Cerebellar nuclear complex (tissue), 1 donor: ENCODE results near the gene PUM1.

Source experiments
- DNase-seq, 2 experiments: peaks; one replicate each; lab custom pipeline; 2025; lab: John Stamatoyannopoulos, UW

The PUM1 gene

DNA sequence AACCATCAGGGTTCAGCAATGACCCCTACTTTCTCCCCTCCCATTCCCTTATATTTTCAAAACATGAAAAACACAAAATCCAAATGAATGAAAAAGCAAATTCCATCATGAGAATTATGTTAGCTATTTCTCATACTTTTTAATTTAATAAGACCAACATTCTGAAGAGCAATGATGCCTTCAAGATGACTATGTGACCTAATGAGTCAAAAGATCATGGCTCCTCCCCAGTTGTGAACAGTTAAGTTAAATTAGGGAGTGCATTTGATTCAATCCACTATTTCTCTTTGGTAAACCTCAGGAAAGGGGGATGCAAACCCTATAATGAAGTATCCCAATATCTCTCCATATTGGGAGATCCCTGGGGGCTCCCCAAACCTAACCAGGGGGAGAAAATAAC, 36.5 kb downstream of the PUM1 start:
- DNase-seq = no peak

DNA sequence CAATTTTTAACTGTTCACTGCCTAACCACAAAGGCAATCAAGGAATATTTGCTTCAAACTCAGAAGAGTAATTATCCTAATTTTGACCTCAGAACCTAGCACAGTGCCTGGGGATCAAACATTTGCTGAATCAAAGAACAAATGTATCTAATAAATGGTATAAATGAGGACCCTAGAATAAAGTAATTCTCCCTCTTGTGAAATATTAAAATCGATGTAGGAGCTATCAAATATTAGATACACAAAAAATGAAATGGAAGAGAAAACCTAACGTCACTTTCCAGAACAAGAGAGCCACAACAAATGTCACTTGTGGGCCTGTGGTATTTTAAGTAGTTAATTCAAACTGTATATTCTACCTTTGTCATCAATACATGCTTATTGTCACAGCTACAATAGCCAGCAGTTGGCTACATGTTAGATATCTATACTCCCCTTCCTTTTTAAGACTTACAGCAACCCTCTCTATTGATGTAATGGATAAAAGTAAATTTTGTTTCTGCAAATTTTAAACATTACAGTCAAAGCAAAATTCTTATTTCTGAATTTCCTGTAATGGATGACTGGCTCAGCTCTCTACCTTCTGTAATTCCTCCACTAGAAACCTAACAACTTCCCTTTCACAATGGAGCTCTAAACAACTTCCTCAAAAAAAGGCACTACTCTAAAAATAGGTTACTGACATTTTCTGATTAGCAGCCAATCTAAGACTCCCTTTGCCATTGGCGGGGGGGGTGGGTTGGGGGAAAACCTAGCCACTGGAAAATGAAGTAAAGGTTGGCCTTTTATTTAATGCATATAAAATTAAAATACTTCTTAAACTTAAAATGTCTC, 37.6 kb downstream of the PUM1 start:
- no peak for DNase-seq

DNA sequence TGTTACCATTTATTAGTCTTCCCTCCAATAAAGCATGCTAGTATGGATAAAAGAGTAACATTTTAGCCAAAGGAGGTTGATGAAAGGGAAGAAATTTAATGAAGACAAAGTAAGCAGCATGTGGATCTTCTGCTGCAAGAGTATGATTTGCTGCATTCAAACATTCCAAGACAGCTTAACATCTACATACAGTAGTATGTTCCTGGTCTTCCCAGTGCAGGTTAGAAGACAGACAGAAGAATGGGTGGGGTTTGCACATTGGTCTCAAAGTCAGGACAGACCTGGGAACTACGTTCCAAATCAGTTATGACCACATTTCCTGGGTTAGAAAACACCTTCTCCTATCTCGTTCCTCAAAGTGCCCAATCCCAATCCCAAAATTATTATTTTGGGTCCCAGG, 43.3 kb downstream of the PUM1 start:
- DNase-seq = no peak

DNA sequence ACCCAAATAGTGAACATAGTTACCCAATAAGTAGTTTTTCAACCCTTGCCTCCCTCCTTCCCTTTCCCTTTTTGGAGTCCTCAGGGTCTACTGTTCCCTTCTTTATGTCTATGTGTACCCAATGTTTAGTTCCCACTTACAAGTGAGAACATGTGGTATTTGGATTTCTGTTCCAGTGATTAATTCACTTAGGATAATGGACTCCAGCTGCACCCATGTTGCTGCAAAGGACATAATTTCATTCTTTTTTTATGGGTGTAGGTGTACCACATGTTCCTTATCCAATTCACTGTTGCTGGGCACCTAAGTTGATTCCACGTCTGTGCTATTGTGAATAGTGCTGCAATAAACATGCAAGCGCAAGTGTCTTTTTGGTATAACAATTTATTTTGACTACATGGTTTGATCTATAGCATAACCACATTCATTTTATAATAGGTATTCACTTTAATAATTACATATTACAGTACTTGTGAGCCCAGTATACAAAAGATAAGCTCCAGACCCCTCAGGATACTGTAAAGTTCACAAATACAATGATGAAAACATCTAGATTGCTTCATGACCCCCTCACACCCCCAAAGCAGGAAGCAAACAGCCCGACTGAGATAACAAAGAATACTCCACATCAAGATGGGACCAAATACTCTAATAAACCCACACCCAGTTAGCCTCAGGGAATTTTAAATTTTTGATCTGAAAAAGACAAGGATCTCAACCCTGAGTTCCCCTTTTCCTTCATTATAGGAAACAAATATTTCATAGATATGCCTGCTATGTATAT, 45.3 kb downstream of the PUM1 start:
- DNase-seq = no peak

DNA sequence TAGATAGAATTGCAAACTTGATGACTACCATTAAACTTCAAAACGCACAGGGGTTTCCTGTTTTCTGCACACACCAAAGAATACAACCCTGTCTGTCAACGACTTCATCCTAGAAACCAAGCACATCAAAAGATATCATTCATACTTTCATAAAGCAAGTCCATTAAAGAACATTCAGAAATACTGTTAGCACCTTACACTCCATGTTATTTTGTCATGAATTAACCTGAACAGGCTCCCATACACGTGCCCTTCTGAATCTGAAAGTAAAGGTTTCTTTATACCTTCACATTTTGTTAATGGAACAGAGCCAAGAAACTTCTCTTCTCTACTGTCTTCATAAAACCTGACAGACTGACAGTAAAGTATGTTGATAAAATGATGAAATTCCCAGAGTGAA, 46.1 kb downstream of the PUM1 start:
- no peak for DNase-seq

DNA sequence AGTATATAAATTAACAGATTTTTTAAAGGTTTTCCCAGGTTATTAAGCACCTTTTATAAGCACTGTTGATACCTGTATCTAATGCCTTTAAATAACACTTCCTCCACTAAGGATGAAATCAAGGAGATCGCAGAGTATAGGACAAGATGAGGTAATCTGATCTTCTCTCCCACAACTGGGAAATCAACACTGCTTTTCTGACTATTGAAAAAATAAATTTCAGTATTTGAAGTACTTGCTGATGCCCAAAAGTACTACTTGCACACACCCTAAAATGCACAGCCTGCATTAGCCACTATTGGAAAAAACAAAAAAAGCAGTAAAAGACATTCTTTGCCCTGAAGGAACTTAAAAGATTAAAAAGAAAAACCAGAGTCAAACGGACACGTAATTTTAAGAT, 48.6 kb downstream of the PUM1 start:
- DNase-seq = no peak

DNA sequence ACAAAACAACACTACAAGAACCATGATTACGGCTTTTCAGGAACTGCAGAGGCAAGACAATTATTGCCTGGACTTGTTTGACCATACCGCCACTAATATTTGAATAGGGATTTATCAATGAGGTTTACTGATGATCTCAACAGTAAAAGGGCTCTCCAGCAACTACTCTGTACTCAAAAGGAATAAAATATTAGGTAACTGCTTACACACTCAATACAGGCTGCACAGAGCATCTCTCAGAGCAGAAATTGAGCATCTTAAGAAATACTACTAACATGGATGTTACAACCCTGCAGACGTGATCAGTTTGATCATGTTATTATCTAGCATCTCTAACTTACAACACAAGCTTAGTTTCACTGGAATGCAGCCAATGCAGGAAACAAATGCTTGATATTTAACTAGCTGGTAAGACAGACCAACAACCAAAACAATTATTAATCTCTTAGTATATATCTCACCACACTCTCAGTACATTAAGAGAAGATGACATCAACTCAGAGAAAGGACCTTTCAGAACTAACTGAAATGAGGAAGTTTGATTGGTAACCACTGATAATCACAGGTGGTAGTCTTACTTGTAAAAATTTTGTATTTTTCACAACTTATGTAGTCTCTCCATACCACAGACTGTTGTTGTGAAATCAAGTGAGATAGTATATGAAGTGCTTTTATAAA, 52.2 kb downstream of the PUM1 start:
- no peak for DNase-seq

DNA sequence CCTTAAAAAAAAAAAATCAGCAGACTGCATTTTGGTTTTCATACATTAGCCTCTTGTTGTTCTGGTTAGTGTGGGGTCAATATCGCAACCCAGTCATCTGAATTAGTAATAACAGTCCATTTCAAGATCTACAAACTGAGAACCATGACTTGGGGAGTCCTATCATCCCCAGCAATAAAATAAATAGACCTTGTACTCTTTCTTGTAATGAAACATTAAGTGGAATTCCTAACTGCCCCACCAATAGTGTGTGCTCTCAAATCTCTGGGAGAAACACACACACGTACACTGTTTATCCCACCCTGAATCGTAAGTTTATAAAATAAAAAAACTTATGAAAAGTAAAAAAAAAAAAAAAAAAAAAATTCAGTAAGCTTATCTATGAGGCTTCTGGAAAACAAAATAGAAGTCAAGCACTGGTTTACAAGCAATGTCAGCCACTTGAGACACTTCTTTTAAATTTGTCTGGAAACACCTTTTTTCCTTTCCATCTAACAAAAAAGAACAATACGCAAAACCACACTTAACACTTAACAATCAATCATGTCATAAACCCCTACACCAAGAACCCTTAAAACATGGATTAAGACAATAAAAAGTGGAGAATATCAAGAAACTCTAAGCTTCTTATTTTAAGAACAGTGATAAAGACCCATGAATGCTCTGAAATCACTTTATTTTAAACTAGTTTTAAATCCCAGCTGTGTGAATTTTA, 53.1 kb downstream of the PUM1 start:
- no peak for DNase-seq

DNA sequence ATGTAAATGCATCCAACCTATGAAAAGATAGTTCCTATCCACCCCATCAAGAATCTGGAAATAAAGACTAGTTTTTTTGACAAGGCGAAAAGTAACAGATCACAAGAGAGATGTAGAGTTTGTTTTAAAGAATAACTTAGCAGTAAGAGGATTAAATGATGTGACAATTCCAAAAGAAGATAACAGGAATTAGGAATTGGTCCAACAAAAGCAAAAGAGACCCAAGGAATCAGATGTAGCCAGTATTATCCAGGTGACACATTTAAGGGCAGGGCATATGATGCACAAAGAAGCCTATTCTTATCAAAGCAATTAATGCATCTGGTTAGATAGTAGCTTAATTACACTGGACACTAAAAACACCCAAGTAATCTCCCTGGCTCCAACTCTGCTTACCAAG, 53.8 kb downstream of the PUM1 start:
- DNase-seq = no peak

DNA sequence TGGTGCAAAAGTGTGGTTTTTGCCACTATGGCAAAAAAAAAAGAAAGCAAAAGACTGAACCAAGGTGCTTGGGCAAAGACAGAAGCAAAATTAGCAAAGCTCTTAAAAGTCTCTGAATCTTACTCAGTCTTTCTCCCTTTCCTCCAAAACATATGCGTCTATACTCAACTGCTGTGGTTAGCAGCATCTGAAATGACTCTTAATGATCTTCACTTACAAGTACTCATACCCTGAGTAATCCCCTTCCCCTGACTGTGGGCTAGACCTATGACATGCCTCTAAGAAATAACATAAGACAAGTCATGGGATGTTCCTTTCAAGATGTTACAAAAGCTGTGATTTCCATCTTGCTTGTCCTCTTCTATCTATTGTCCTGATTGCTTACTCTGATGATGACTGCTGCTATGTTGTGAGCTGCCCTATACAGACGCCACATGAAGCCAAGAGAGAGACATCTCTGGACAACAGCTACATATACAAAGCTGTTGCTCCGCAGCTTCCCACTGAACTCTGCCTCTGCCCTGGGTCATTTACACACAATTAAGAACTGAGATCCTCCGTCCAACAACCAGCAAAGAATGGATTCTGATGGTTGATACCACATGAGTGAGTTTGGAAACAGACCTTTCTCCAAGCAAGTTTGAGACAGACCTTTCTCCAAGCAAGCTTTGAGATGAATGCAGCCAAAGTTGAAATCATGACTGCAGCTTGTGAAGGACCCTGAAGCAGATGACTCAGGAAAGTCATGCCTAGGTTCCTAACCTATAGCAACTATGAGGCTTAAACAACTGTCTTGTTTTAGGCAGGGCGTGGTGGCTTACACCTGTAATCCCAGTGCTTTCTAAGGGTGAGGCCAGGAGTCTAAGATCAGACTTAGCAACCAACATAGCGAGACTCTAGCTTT, 55.2 kb downstream of the PUM1 start:
- DNase-seq = no peak

DNA sequence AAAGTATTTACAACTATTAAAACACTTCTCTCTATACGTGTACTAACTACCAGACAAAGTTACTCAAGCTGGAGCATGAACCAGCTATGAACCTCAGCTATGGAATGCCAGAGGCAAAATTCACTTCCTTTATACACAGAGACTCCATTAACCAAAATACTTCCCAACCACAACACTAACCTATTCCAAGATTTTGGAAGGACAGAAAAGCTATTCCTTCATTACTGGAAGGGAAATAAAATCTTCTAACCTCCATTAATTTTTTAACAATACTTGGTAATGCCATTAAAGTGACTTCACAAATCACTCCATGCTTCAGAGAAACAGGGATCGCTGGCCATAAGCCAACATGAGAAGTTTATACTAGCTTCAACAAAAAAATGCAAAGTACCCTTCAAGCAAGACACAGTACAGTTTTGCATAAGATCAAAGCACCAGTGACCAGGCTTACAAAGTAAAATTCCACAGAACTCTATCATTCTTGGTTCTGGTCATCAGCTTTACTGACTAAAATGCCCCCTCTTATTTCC, 58.0 kb downstream of the PUM1 start:
- no peak for DNase-seq

DNA sequence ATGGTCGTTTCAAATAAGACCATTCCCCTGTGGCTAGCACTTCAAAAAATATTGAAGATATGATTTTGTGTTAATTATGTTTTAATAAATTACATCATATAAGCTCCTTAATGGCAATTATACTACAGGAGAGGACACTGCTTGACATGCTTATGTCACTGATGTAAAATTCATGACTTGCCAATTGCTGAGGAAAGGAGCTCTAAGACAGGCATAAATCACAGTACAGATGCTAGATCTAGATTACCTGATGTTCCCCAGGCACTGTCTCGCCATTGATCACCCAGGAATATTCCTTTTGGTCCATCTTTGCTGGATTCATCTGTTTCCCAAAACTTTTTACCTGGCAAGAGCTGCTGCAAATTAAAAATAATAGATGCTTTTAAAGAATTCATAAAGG, 58.8 kb downstream of the PUM1 start:
- no peak for DNase-seq

DNA sequence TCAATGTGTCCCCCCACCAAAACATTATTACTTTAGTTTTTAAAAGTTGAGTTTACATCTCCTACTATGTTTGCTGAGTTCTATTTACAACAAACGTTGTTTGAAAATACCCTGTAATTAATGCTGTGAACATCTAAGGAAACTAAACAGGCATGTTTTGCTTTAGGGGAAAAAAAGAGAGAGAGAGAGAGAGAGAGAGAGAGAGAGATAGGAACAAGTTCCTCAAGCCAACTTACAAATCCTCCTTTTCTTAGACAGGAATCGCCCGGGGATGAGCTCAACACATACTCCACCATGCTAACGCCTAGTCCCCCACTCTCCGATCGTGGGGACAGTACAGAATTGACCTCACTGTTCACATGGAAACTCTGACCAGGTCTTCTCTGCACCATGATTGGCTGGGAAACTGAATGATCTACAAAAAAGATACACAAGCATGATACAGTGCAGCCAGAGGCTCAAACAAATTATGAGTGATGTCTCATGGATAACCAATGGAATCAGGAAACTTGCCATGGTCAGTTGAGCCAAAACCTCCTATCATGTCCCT, 59.8 kb downstream of the PUM1 start:
- DNase-seq = no peak

DNA sequence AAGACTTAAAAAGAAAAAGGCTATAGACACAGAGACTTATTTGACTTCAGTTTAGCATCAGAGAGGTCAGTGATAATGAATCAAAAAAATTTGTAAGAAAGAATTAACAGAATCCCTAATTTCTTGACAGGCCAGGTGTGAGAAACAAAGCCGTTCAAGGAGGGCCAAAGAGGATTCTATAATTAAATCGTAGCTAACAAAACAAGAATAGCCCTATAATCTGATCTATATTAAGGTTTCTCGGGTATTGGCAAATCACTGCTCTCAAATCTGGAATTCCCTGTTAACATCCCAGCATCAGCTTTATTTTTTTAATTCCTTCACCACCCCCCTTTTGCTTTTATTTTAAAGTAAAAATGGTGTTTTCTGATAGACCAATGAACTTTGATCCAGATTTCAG, 60.3 kb downstream of the PUM1 start:
- no peak for DNase-seq

DNA sequence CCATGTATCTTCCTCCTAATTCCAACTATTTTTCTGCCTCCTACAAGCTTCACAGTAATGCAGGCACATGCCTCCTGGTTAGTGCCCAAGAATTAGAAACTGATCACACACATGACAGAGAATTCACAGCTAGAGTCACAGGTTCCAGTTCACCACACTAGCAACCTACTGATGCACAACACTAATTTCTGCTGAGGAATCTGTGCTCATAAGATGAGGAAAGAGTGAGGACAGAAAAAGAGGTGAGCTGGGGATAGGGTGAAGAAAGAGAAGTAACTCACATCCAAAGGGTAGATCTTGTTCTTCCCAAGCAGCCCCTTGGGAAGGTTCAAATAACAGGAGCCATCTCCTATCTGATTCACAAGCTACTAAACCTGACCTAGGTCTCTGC, 61.3 kb downstream of the PUM1 start:
- DNase-seq = no peak

DNA sequence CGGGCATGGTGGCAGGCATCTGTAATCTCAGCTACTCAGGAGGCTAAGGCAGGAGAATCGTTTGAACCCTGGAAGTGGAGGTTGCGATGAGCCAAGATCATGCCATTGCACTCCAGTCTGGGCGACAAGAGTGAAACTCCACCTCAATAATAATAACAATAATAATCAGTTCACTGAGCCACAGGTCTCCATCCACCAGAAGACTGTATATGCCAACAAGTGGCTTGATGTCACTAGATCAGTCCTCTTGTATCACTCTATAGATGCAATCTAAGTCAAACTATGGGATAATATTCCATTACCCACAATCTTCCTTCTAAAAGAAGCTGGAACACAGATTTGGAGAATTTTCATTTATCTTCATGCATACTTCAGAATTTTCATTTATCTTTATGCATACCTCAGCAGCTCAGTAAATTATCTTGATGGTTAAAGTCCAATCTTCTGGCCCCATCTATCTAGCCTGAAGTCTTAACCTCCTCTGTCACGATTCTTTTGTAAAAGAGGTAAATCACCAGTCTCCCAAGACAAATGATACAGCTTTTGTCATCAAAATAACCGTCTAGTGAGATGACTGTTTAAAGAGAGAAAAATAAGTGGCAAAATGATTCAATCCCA, 61.8 kb downstream of the PUM1 start:
- DNase-seq = no peak

DNA sequence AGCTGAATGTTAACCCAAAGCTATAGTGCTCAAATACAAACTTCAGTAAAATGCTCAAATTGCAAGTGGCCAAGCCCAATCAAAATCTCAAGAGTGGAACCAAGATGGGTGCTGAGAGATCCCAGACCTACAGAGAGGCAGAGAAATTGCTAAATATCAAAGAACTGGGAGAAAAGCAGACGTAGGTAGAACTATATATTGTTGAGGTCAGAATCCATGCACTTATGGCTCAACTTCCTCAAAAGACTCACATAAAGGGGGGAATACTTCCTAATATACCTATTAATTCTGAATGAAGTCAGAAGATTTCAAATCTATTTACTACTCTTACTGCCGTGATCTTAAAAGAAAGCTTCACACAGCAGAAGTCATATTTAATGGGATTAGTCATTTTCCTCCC, 65.2 kb downstream of the PUM1 start:
- no peak for DNase-seq

DNA sequence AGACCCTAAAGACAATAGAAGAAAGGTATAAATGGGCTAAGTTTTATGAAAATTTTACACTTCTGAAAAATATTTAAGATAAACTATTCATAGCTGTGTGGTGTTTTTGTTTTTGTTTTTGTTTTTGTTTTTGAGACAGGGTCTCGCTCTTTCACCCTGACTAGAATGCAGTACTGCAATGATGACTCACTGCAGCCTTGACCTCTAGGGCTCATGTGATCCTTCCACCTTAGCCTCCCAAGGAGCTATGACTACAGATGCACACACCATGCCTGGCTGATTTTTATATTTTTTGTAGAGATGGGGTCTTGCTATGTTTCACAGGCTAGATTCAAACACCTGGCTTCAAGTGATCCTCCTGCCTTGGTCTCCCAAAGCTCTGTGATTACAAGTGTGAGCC, 66.6 kb downstream of the PUM1 start:
- no peak for DNase-seq

DNA sequence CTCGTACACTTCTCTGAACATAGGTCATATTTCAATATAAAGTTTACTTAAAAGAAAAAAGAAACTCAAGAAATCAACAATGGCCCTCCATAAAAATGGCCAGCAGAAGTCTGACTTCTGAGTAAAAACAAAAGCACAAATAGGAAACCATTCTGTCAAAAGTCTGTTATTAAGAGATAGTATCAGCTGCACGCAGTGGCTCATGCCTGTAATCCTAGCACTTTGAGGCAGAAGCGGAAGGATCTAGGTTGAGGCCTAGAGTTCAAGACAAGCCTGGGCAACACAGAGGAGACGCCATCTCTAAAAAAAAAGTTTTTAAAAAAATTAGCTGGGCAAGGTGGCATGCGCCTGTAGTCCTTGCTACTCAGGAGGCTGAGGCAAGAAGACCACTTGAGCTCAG, 67.3 kb downstream of the PUM1 start:
- DNase-seq = no peak

DNA sequence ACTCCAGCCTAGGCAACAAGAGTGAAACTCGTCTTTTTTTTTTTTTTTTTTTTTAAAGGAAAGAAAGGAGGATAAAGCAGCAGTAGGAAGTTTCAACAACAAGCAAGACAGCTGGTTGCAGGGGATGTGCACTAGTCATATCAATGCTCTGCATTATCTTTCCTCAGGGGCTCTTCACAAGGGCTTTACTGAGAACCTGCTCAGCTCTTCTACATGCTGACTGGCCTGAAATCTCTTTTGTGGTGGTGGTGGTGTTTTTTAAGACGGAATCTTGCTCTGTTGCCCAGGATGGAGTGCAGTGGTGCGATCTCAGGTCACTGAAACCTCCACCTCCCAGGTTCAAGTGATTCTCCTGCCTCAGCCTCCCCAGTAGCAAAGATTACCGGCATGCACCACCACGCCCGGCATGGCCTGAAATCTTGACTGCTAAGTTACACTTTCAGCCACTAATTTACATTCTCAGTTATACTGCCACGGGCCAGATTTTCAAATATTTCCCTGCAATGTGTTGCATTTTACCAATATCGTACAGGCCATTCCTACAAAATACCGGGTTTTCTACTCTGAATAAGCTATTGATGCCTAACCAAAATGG, 68.0 kb downstream of the PUM1 start:
- DNase-seq = no peak
